GM23248 (cell line): Measurements from ENCODE around the gene NKAIN2.

Source experiments
- EZH2 ChIP-seq: fragments of 200-600 bp; sonication (generic); IDR thresholded peaks from 2 replicates; pipeline ENCODE4 v1.6.1; 2018; ENCODE audit warnings: antibody characterized with exemption, mild to moderate bottlenecking; ENCODE audit not compliant: insufficient read depth, poor library complexity, severe bottlenecking
- EZH2phosphoT487 ChIP-seq: fragments of 200-600 bp; sonication (generic); IDR thresholded peaks from 2 replicates; pipeline ENCODE4 v1.6.1; 2018; ENCODE audit warnings: antibody characterized with exemption, moderate library complexity, mild to moderate bottlenecking, low read depth; ENCODE audit not compliant: insufficient read depth

DNA sequence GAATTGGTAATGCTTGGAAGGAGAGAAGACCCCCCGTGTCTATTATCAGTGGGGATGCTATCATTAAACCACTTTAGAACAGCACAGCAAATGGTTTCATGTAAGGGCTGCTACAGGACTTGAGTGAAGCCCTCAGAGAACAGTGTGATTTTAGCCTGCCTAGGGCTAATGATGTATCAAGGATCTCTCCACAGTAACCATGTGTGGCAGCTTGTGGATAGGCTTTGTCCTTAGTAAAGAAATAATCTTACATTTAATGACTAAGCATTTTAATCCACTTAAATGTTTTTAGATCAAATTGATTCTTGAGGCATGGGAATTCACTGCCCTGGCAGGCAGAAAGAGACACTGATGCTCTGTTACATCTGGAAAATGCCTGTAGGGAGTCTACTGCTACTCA is 495.1 kb downstream of the NKAIN2 start:
- TF ChIP-seq EZH2phosphoT487 (no peak), EZH2 (no peak)
